ENCODE data around the gene MACROD2.
"Not testable (repeated sequence)": the region's sequence is repeated elsewhere in the genome, so short reads cannot be mapped to it uniquely, and the experiment has no call there.

MACROD2 gene

GRCh38 chr20:15076785-15077184 is 1081.5 kb downstream of the MACROD2 start:
- DNase-seq = no peak

- DNase-seq = no peak
These were observed 1082.5 kb downstream of the MACROD2 start for GRCh38 chr20:15077733-15078250.

GRCh38 chr20:15079594-15080340 is 1084.5 kb downstream of the MACROD2 start:
- no peak for DNase-seq

- no peak for DNase-seq
These were observed 1085.9 kb downstream of the MACROD2 start for GRCh38 chr20:15081261-15081660.

- no peak for DNase-seq
These were observed 1096.2 kb downstream of the MACROD2 start for GRCh38 chr20:15091421-15092037.

- no peak for DNase-seq
These were observed 1103.0 kb downstream of the MACROD2 start for GRCh38 chr20:15098351-15098750.

- DNase-seq = no peak
These were observed 1103.8 kb downstream of the MACROD2 start for GRCh38 chr20:15099130-15099529.

GRCh38 chr20:15100506-15101160 is 1105.3 kb downstream of the MACROD2 start:
- DNase-seq = no peak

- no peak for DNase-seq
These were observed 1112.6 kb downstream of the MACROD2 start for GRCh38 chr20:15107931-15108330.

- no peak for DNase-seq
These were observed 1114.2 kb downstream of the MACROD2 start for GRCh38 chr20:15109494-15109893.

- no peak for DNase-seq
These were observed 1116.3 kb downstream of the MACROD2 start for GRCh38 chr20:15111654-15112053.

GRCh38 chr20:15113144-15113773 is 1117.9 kb downstream of the MACROD2 start:
- no peak for DNase-seq

- no peak for DNase-seq
These were observed 1124.7 kb downstream of the MACROD2 start for GRCh38 chr20:15119852-15120487.

- no peak for DNase-seq
These were observed 1127.3 kb downstream of the MACROD2 start for GRCh38 chr20:15122613-15123012.

- DNase-seq = no peak
These were observed 1135.9 kb downstream of the MACROD2 start for GRCh38 chr20:15131176-15131575.

- DNase-seq = no peak
These were observed 1143.3 kb downstream of the MACROD2 start for GRCh38 chr20:15138548-15139126.

GRCh38 chr20:15139522-15139921 is 1144.2 kb downstream of the MACROD2 start:
- no peak for DNase-seq

- DNase-seq = no peak
These were observed 1145.0 kb downstream of the MACROD2 start for GRCh38 chr20:15140286-15140685.

- DNase-seq = not testable (repeated sequence)
These were observed 1145.6 kb downstream of the MACROD2 start for GRCh38 chr20:15140940-15141339.

- DNase-seq = no peak
These were observed 1146.5 kb downstream of the MACROD2 start for GRCh38 chr20:15141861-15142260.

- no peak for DNase-seq
These were observed 1148.2 kb downstream of the MACROD2 start for GRCh38 chr20:15143478-15143877.

GRCh38 chr20:15144916-15145315 is 1149.6 kb downstream of the MACROD2 start:
- DNase-seq = no peak

Measured in hippocampal formation (tissue), 2 donors.